Heart left ventricle (tissue), 16 donors: ENCODE results near the gene MSN. TPM values are rescaled to one million over a fixed set of nuclear protein-coding genes. Genes with fewer than 3 reads are reported as not detected.
A peak's percentile ranks its signal among the peaks of the same experiment; 100 is the strongest.
"Not testable (repeated sequence)": the region's sequence is repeated elsewhere in the genome, so short reads cannot be mapped to it uniquely, and the experiment has no call there.

Experiments used
- ATAC-seq, 4 donors: fragments of 200-7000 bp; cut with Tn5 transposase; one replicate each; pipeline ENCODE4 v1.9.1; 2020 to 2022; ENCODE audit warnings: moderate library complexity in 4 of 4, mild to moderate bottlenecking in 3 of 4, moderate number of reproducible peaks in 1 of 4
- DNase-seq, 5 donors: peaks; one replicate each; pipeline ENCODE4 v3.0.0-alpha.2; 2020
- H3K27ac ChIP-seq, 12 donors: fragments of 200-600 bp; sonication (generic) in 4 of 12; one replicate each; pipeline versions ENCODE4 v1.5.0 to v1.8.0; 2016 to 2022; ENCODE audit warnings: mild to moderate bottlenecking in 2 of 12
- H3K27me3 ChIP-seq, 9 donors: fragments of 200-600 bp; sonication (generic) in 2 of 9; one replicate each; pipeline versions ENCODE4 v1.5.1 to v1.8.0; 2016 to 2022; ENCODE audit warnings: mild to moderate bottlenecking in 3 of 9
- H3K36me3 ChIP-seq, 9 donors: fragments of 200-600 bp; sonication (generic) in 2 of 9; one replicate each; pipeline versions ENCODE4 v1.5.0 to v1.8.0; 2018 to 2022; ENCODE audit warnings: mild to moderate bottlenecking in 2 of 9
- H3K4me1 ChIP-seq, 12 donors: fragments of 200-600 bp; sonication (generic) in 4 of 12; one replicate each; pipeline versions ENCODE4 v1.5.0 to v1.8.0; 2016 to 2022; ENCODE audit warnings: mild to moderate bottlenecking in 3 of 12
- H3K4me3 ChIP-seq, 12 donors: fragments of 200-600 bp; sonication (generic) in 4 of 12; one replicate each; pipeline versions ENCODE4 v1.5.0 to v1.8.0; 2017 to 2022; ENCODE audit warnings: mild to moderate bottlenecking in 9 of 12, moderate library complexity in 4 of 12
- H3K9me3 ChIP-seq, 12 donors: fragments of 200-600 bp; sonication (generic) in 4 of 12; one replicate each; pipeline versions ENCODE4 v1.5.0 to v1.8.0; 2016 to 2022; ENCODE audit warnings: mild to moderate bottlenecking in 1 of 12
- CTCF ChIP-seq, 12 donors: fragments of 200-600 bp; sonication (generic) in 4 of 12; IDR thresholded peaks; one replicate each; pipeline versions ENCODE4 v1.5.0 to v1.8.0; 2018 to 2022; ENCODE audit warnings: antibody characterized with exemption in 12 of 12, mild to moderate bottlenecking in 5 of 12
- POLR2A ChIP-seq, 2 donors: fragments of 450-650 bp; IDR thresholded peaks; one replicate each; pipeline ENCODE4 v1.6.1; 2017; ENCODE audit warnings: antibody characterized with exemption in 2 of 2, mild to moderate bottlenecking in 2 of 2, moderate library complexity in 2 of 2
- WGBS, 4 donors: extraction: QIAGEN DNeasy Blood & Tissue Kit in 2 of 4; methylation state at CpG; one replicate each; pipeline versions ENCODE4 v1.1.5 to v1.1.7; 2013 to 2018; 5-methylcytosine and 5-hydroxymethylcytosine counted together
- intact Hi-C, 10 donors: fragments of 100-400 bp; cut with DNase I; formaldehyde crosslinking; loops; one replicate each; pipeline versions ENCODE4 v1.11.1 to v1.14.2; 2022
- polyA plus RNA-seq, 2 donors: library from polyadenylated mRNA; stranded (reverse); fragments of 200-250 nt; gene quantifications; one replicate each; pipeline ENCODE4 v1.2.3, GENCODE V29; 2013
- total RNA-seq, 9 donors: library from RNA; depleted of rRNA in 2 of 9; stranded (reverse); fragments of >200 nt in 2 of 9; fragmentation: NEBNext Ultra II Directional in 3 of 9; extraction: Animal tissue kit (Norgen Biotek cat#: 25700) in 3 of 9; gene quantifications; one replicate each; pipeline versions ENCODE4 v1.1.0 to v1.2.4, GENCODE V29; 2016 to 2023
- donor health status: ischemic (EF 13 %, LVEDD 7.1; RV severe dilation, severe dysfunction).
- donor health status: healthy with polysubstance abuse.
- donor health status: DM: no; HTN: yes; CAD: no.
- donor health status: DM: no; HTN: no; CAD: no.
- donor health status: ischemic (EF 25% LVEDD 6.9; RV normal size, moderate dysfunction).
- donor health status: ischemic (EF 25% LVEDD 5.7; RV mildly dilated, moderate dysfunction).
- donor health status: healthy.
- donor health status: DM: yes; HTN: yes; CAD: no.
- donor health status: ischemic (EF 35%, LVEDD 5.7; RV mildly dilated, moderate dysfunction).
- donor health status: nonischemic (EF 11% LVEDD 7.7; RV severe dilation, severe dysfunction).
- donor health status: DM: yes; HTN: yes; CAD: no.
- donor health status: PGD.
- donor health status: ischemic (EF 29% LVEDD 5.4; RV normal size, mild dysfunction).
- donor health status: nonischemic (EF 23%, LVEDD 6.1; RV moderate dilation, normal function).

Gene MSN
- total and polyA plus RNA-seq, 11 donors, result 48.9 to 298 (median 153) TPM

GRCh38 chrX:65634732-65635131 lies 32.7 kb upstream of the MSN start:
- intact Hi-C loops, result loop anchor here in 4 of 10 donors (1.0 to 5.0 kb wide), 3 partner anchors 32 to 40 kb away; no protein-coding TSS in a partner anchor
- 66 to 81% (median 74%) methylated on average over 4 of the region's 4 CpGs for WGBS, 4 donors
- DNase-seq (no peak), ATAC-seq (peak in 1 of 4 donors; percentile 7)
- H3K27ac ChIP-seq, result peak overlapping the region; percentile 40 to 93 (median 75)
- peaks cover 0 to 28% (median 16%) of the 10 kb centered on the region in 12 donors for H3K4me1 ChIP-seq
- TF ChIP-seq CTCF (IDR thresholded peaks at IDR 0.05), result no peak
- no peak for TF ChIP-seq POLR2A (IDR thresholded peaks at IDR 0.05)
- H3K9me3 ChIP-seq, result no peaks in the 10 kb centered on the region
- no peaks in the 10 kb centered on the region for H3K27me3 ChIP-seq
- H3K36me3 ChIP-seq, result no peaks in the 10 kb centered on the region
- H3K4me3 ChIP-seq, result no peak overlapping the region

- no peaks in the 10 kb centered on the region for H3K27me3 ChIP-seq
- H3K36me3 ChIP-seq, result no peaks in the 10 kb centered on the region
- TF ChIP-seq POLR2A (IDR thresholded peaks at IDR 0.05) (no peak), CTCF (IDR thresholded peaks at IDR 0.05) (no peak)
- 11 to 21% (median 16%) methylated on average over 3 of the region's 3 CpGs for WGBS, 4 donors
- intact Hi-C loops, result loop anchor here in 4 of 10 donors (1.0 to 5.0 kb wide), 3 partner anchors 33 to 41 kb away; no protein-coding TSS in a partner anchor
- no peaks in the 10 kb centered on the region for H3K9me3 ChIP-seq
- DNase-seq (peak in 4 of 5 donors; percentile 36 to 52 (median 44)), ATAC-seq (peak; percentile 96 to 99 (median 96))
- H3K27ac ChIP-seq, result peak overlapping the region; percentile 41 to 93 (median 75)
- no peak overlapping the region for H3K4me3 ChIP-seq
- peaks cover 0 to 28% (median 16%) of the 10 kb centered on the region in 12 donors for H3K4me1 ChIP-seq
Observed at GRCh38 chrX:65635378-65635777, 32.1 kb upstream of the MSN start.

- 21 to 29% (median 25%) methylated on average over 2 of the region's 2 CpGs for WGBS, 4 donors
- DNase-seq, result no peak
- H3K36me3 ChIP-seq, result no peaks in the 10 kb centered on the region
- H3K4me1 ChIP-seq, result peaks cover 0 to 28% (median 16%) of the 10 kb centered on the region in 12 donors
- no peaks in the 10 kb centered on the region for H3K9me3 ChIP-seq
- no peaks in the 10 kb centered on the region for H3K27me3 ChIP-seq
- H3K4me3 ChIP-seq, result no peak overlapping the region
- intact Hi-C loops, result loop anchor here in 4 of 10 donors (1.0 to 5.0 kb wide), 3 partner anchors 34 to 41 kb away; no protein-coding TSS in a partner anchor
- peak; percentile 17 to 42 (median 28) for ATAC-seq
- H3K27ac ChIP-seq, result peak overlapping the region; percentile 24 to 93 (median 75)
- peak in 2 of 12 donors; percentile 22 to 26 for TF ChIP-seq CTCF (IDR thresholded peaks at IDR 0.05)
- TF ChIP-seq POLR2A (IDR thresholded peaks at IDR 0.05), result no peak
Observed at GRCh38 chrX:65635822-65636221, 31.6 kb upstream of the MSN start.

- not testable (repeated sequence) for DNase-seq, H3K27me3 ChIP-seq, H3K4me3 ChIP-seq, ATAC-seq, H3K36me3 ChIP-seq, H3K9me3 ChIP-seq
- intact Hi-C loops, result loop anchor here in 3 of 10 donors (5.0 kb wide), 1 partner anchor 34 kb away; no protein-coding TSS in a partner anchor
- 71 to 82% (median 73%) methylated on average over 4 of the region's 4 CpGs for WGBS, 4 donors
- Histone ChIP-seq H3K4me1 (peaks cover 0 to 28% (median 16%) of the 10 kb centered on the region in 12 donors), H3K27ac (peak overlapping the region in 10 of 12 donors; percentile 41 to 93 (median 78))
Observed at GRCh38 chrX:65636261-65636660, 31.2 kb upstream of the MSN start.
